ENCODE data around the gene OR6M1.

Gene OR6M1

GRCh38 chr11:123771664-123772063, 34.5 kb downstream of the OR6M1 start:
- CTCF ChIA-PET, result no interaction called here
- POLR2A ChIA-PET, result no interaction called here
- H3K4me1 ChIP-seq (ENCODE audit: control insufficient read depth, insufficient read depth, low read length), result no peaks in the 10 kb centered on the region
- H3K36me3 ChIP-seq (ENCODE audit: control insufficient read depth in 2 of 2, insufficient read depth in 1 of 2, low read length in 2 of 2), result no peaks in the 10 kb centered on the region
- no peaks in the 10 kb centered on the region for H3K9me3 ChIP-seq (ENCODE audit: control insufficient read depth, insufficient read depth, low read depth, low read length)
- no peak overlapping the region for H3K27ac ChIP-seq (ENCODE audit: extremely low read depth, low read depth, low read length)
- no peak for TF ChIP-seq ZNF292 (tag by site-specific recombination; IDR thresholded peaks at IDR 0.05; ENCODE audit: borderline replicate concordance, low read depth)
- TF ChIP-seq ZBTB8A (tag by site-specific recombination; IDR thresholded peaks at IDR 0.05), result no peak
- no peak for TF ChIP-seq ZNF426 (tag by site-specific recombination; IDR thresholded peaks at IDR 0.05)
- TF ChIP-seq ZNF610 (tag by site-specific recombination; IDR thresholded peaks at IDR 0.05; ENCODE audit: borderline replicate concordance), result no peak
- no peak overlapping the region for H3K4me3 ChIP-seq (ENCODE audit: low read depth, low read length)

- no peak for TF ChIP-seq GLI4 (tag by site-specific recombination; IDR thresholded peaks at IDR 0.05)
- no peak for TF ChIP-seq ZNF473 (tag by site-specific recombination; IDR thresholded peaks at IDR 0.05)
- TF ChIP-seq ZNF341 (tag by site-specific recombination; IDR thresholded peaks at IDR 0.05; ENCODE audit: low read depth), result no peak
- TF ChIP-seq ZBTB20 (tag by site-specific recombination; IDR thresholded peaks at IDR 0.05), result no peak
- TF ChIP-seq ZNF654 (tag by site-specific recombination; IDR thresholded peaks at IDR 0.05; ENCODE audit: low read depth), result no peak
- TF ChIP-seq MEIS1 (CRISPR knock-in tag; IDR thresholded peaks at IDR 0.05; ENCODE audit: borderline replicate concordance), result no peak
- no peak for TF ChIP-seq ZNF514 (tag by site-specific recombination; IDR thresholded peaks at IDR 0.05)
- no peak for TF ChIP-seq PATZ1 (tag by site-specific recombination; IDR thresholded peaks at IDR 0.05)
- TF ChIP-seq ZNF426 (tag by site-specific recombination; IDR thresholded peaks at IDR 0.05), result no peak
- no peak for TF ChIP-seq ZSCAN23 (tag by site-specific recombination; IDR thresholded peaks at IDR 0.05)
- TF ChIP-seq ZNF23 (tag by site-specific recombination; IDR thresholded peaks at IDR 0.05; ENCODE audit: borderline replicate concordance), result no peak
- TF ChIP-seq ZNF658 (tag by site-specific recombination; IDR thresholded peaks at IDR 0.05), result no peak
- TF ChIP-seq ZNF561 (tag by site-specific recombination; IDR thresholded peaks at IDR 0.05; ENCODE audit: borderline replicate concordance), result no peak
- no peak for TF ChIP-seq ZNF600 (tag by site-specific recombination; IDR thresholded peaks at IDR 0.05)
- TF ChIP-seq OSR2 (tag by site-specific recombination; IDR thresholded peaks at IDR 0.05), result no peak
- TF ChIP-seq ZNF48 (tag by site-specific recombination; IDR thresholded peaks at IDR 0.05), result no peak
- Histone ChIP-seq H3K4me1 (ENCODE audit: control insufficient read depth, insufficient read depth, low read length) (no peaks in the 10 kb centered on the region), H3K9me3 (ENCODE audit: control insufficient read depth, insufficient read depth, low read depth, low read length) (no peaks in the 10 kb centered on the region), H3K27ac (ENCODE audit: extremely low read depth, low read depth, low read length) (no peak overlapping the region), H3K4me3 (ENCODE audit: low read depth, low read length) (no peak overlapping the region), H3K36me3 (ENCODE audit: control insufficient read depth in 2 of 2, insufficient read depth in 1 of 2, low read length in 2 of 2) (no peaks in the 10 kb centered on the region)
- ChIA-PET POLR2A (no interaction called here), CTCF (no interaction called here)
These were observed 35.4 kb downstream of the OR6M1 start for GRCh38 chr11:123770712-123771111.

- ChIA-PET CTCF (interaction anchor here (0.7 kb wide), 1 partner anchor 23 kb away, joined by 4 read pairs; no protein-coding TSS in a partner anchor), POLR2A (no interaction called here)
- TF ChIP-seq ZNF645 (tag by site-specific recombination; IDR thresholded peaks at IDR 0.05) (no peak), ZNF311 (tag by site-specific recombination; IDR thresholded peaks at IDR 0.05; ENCODE audit: borderline replicate concordance) (no peak), MZF1 (tag by site-specific recombination; IDR thresholded peaks at IDR 0.05; ENCODE audit: borderline replicate concordance) (no peak), ZEB2 (tag by site-specific recombination; IDR thresholded peaks at IDR 0.05) (no peak), ZNF843 (tag by site-specific recombination; IDR thresholded peaks at IDR 0.05) (no peak), ZSCAN4 (tag by site-specific recombination; IDR thresholded peaks at IDR 0.05) (no peak), MEIS1 (CRISPR knock-in tag; IDR thresholded peaks at IDR 0.05; ENCODE audit: borderline replicate concordance) (no peak), ZNF211 (tag by site-specific recombination; IDR thresholded peaks at IDR 0.05; ENCODE audit: low read depth) (no peak), ZNF549 (tag by site-specific recombination; IDR thresholded peaks at IDR 0.05) (no peak), ZNF394 (tag by site-specific recombination; IDR thresholded peaks at IDR 0.05; ENCODE audit: borderline replicate concordance) (no peak)
- Histone ChIP-seq H3K27ac (ENCODE audit: extremely low read depth, low read depth, low read length) (no peak overlapping the region), H3K4me3 (ENCODE audit: low read depth, low read length) (no peak overlapping the region), H3K9me3 (ENCODE audit: control insufficient read depth, insufficient read depth, low read depth, low read length) (no peaks in the 10 kb centered on the region), H3K36me3 (ENCODE audit: control insufficient read depth in 2 of 2, insufficient read depth in 1 of 2, low read length in 2 of 2) (no peaks in the 10 kb centered on the region), H3K4me1 (ENCODE audit: control insufficient read depth, insufficient read depth, low read length) (no peaks in the 10 kb centered on the region)
These were observed 40.5 kb downstream of the OR6M1 start for GRCh38 chr11:123765601-123766000.

Measured in HEK293 (cell line).